Myocyte (in vitro differentiated cells): ENCODE measurements around the gene BRI3BP. TPM values are rescaled to one million over a fixed set of nuclear protein-coding genes. Genes with fewer than 3 reads are reported as not detected.
A peak's percentile ranks its signal among the peaks of the same experiment; 100 is the strongest.
"Not testable (repeated sequence)": the region's sequence is repeated elsewhere in the genome, so short reads cannot be mapped to it uniquely, and the experiment has no call there.

Experiments used
- DNase-seq: peaks from one replicate; pipeline ENCODE4 v3.0.0-alpha.2; 2012; ENCODE audit warnings: low read depth
- total RNA-seq: library from RNA; depleted of rRNA; stranded (reverse); fragments of >200 nt; gene quantifications from 2 replicates; pipeline ENCODE4 v1.2.3, GENCODE V29; 2014

The BRI3BP gene
- total RNA-seq, 1 donor from 2014 or later = 1.8 TPM

- DNase-seq = no peak
Observed at GRCh38 chr12:125021096-125021495, 27.7 kb downstream of the BRI3BP start.

GRCh38 chr12:125021771-125022170 lies 28.3 kb downstream of the BRI3BP start:
- DNase-seq = no peak

GRCh38 chr12:125023065-125023464 lies 29.6 kb downstream of the BRI3BP start:
- DNase-seq = no peak

GRCh38 chr12:125024949-125025563 lies 31.6 kb downstream of the BRI3BP start:
- no peak for DNase-seq

- DNase-seq = no peak
Observed at GRCh38 chr12:125025606-125026235, 32.3 kb downstream of the BRI3BP start.

- DNase-seq = no peak
Observed at GRCh38 chr12:125028106-125028505, 34.7 kb downstream of the BRI3BP start.

GRCh38 chr12:125029761-125030358 lies 36.4 kb downstream of the BRI3BP start:
- DNase-seq = peak; percentile 10

- not testable (repeated sequence) for DNase-seq
Observed at GRCh38 chr12:125031471-125031870, 38.0 kb downstream of the BRI3BP start.

- no peak for DNase-seq
Observed at GRCh38 chr12:125032466-125033152, 39.2 kb downstream of the BRI3BP start.

- no peak for DNase-seq
Observed at GRCh38 chr12:125033288-125033687, 39.8 kb downstream of the BRI3BP start.

- DNase-seq = no peak
Observed at GRCh38 chr12:125038976-125039625, 45.7 kb downstream of the BRI3BP start.

- DNase-seq = no peak
Observed at GRCh38 chr12:125049093-125049458, 55.6 kb downstream of the BRI3BP start.

- DNase-seq = no peak
Observed at GRCh38 chr12:125050446-125050845, 57.0 kb downstream of the BRI3BP start.

- DNase-seq = no peak
Observed at GRCh38 chr12:125050868-125051267, 57.4 kb downstream of the BRI3BP start.

GRCh38 chr12:125053821-125054220 lies 60.4 kb downstream of the BRI3BP start:
- DNase-seq = no peak

- DNase-seq = no peak
Observed at GRCh38 chr12:125055591-125055990, 62.1 kb downstream of the BRI3BP start.

GRCh38 chr12:125056306-125056705 lies 62.9 kb downstream of the BRI3BP start:
- DNase-seq = no peak

- no peak for DNase-seq
Observed at GRCh38 chr12:125057708-125058107, 64.3 kb downstream of the BRI3BP start.

- no peak for DNase-seq
Observed at GRCh38 chr12:125061229-125061628, 67.8 kb downstream of the BRI3BP start.

GRCh38 chr12:125063522-125063921 lies 70.1 kb downstream of the BRI3BP start:
- DNase-seq = not testable (repeated sequence)

- no peak for DNase-seq
Observed at GRCh38 chr12:125064492-125064891, 71.0 kb downstream of the BRI3BP start.
